K562 (cell line): ENCODE data around the gene ARID3B. TPM values are rescaled to one million over a fixed set of nuclear protein-coding genes. Genes with fewer than 3 reads are reported as not detected.

Source experiments
- ATF7 ChIP-seq: fragments of 450-650 bp; IDR thresholded peaks from 2 replicates; pipeline ENCODE4 v1.7.1; 2014; ENCODE audit warnings: mild to moderate bottlenecking, moderate library complexity
- BRD4 ChIP-seq: fragments of 200-600 bp; sonication (generic); IDR thresholded peaks from 2 replicates; pipeline ENCODE4 v1.6.1; 2017; ENCODE audit warnings: inconsistent platforms
- DDX20 ChIP-seq: fragments of 450-650 bp; IDR thresholded peaks from 2 replicates; pipeline ENCODE4 v1.6.1; 2016; ENCODE audit warnings: missing genetic modification characterization, low read depth, mild to moderate bottlenecking, missing compliant biosample characterization, moderate library complexity
- FOSL1 ChIP-seq: fragments of 200-800 bp; sonication (Bioruptor generic); conservative IDR thresholded peaks from 2 replicates; pipeline ENCODE4 v1.6.1; 2016; ENCODE audit warnings: missing genetic modification characterization, missing compliant biosample characterization
- HDAC2 ChIP-seq: fragments of 450-650 bp; IDR thresholded peaks from 2 replicates; pipeline ENCODE4 v1.6.1; 2016; ENCODE audit warnings: mild to moderate bottlenecking
- HMGN3 ChIP-seq: IDR thresholded peaks from 2 replicates; pipeline ENCODE4 v1.6.1; 2011; ENCODE audit warnings: borderline replicate concordance, low read depth, mild to moderate bottlenecking, mixed read lengths, low read length; ENCODE audit not compliant: insufficient read length; ENCODE audit errors: extremely low read depth
- IRF2 ChIP-seq: sonication (generic); formaldehyde crosslinking; IDR thresholded peaks from 2 replicates; pipeline ENCODE4 v1.8.1; 2022; ENCODE audit warnings: mild to moderate bottlenecking, missing genetic modification reagents
- L3MBTL2 ChIP-seq: fragments of 450-650 bp; IDR thresholded peaks from 2 replicates; pipeline ENCODE4 v1.6.1; 2016; ENCODE audit warnings: mild to moderate bottlenecking, moderate library complexity
- MECOM ChIP-seq: fragments of 250-450 bp; sonication (Bioruptor Pico); IDR thresholded peaks from 2 replicates; pipeline ENCODE4 v1.8.0; 2022; ENCODE audit warnings: inconsistent platforms
- NELFE ChIP-seq: IDR thresholded peaks from 2 replicates; pipeline ENCODE4 v1.6.1; 2011; ENCODE audit warnings: mild to moderate bottlenecking; ENCODE audit not compliant: insufficient read depth, insufficient read length
- NFYB ChIP-seq: IDR thresholded peaks from 2 replicates; pipeline ENCODE4 v1.6.1; 2011; ENCODE audit warnings: mild to moderate bottlenecking, moderate library complexity; ENCODE audit not compliant: insufficient read length; ENCODE audit errors: extremely low read depth
- PHF8 ChIP-seq: fragments of 200-600 bp; sonication (generic); IDR thresholded peaks from 2 replicates; pipeline ENCODE4 v1.6.1; 2012; ENCODE audit warnings: mixed run types, mild to moderate bottlenecking, inconsistent platforms, low read length, moderate library complexity, borderline replicate concordance
- RUNX1 ChIP-seq: sonication (generic); IDR thresholded peaks from 2 replicates; pipeline ENCODE4 v1.6.1; 2016; ENCODE audit warnings: antibody characterized with exemption, low read depth
- polyA plus RNA-seq, 8 experiments: library from polyadenylated mRNA; depleted of rRNA in 4 of 8; stranded (reverse) in 5 of 8; unstranded in 3 of 8; fragments of >200 nt; fragmentation: Nextera tagmentation in 2 of 8; fragmentation: Illumina TruSeq in 1 of 8; extraction: Ambion mirVana in 2 of 8; extraction: Trizol in 1 of 8; gene quantifications; 2 replicates each; pipeline versions ENCODE4 v1.2.1 to v1.2.3, GENCODE V29; 2011 to 2014; ENCODE audit warnings: inconsistent platforms in 1 of 8, missing spikeins in 1 of 8
- total RNA-seq, 7 experiments: library from RNA; depleted of rRNA in 6 of 7; stranded (reverse); fragments of >200 nt in 6 of 7; fragmentation: Illumina TruSeq in 2 of 7; extraction: Trizol in 2 of 7; gene quantifications; 2 replicates each; pipeline versions ENCODE4 v1.2.1 to v1.2.3, GENCODE V29; 2011 to 2021; ENCODE audit warnings: low replicate concordance in 1 of 7
- TF ChIP-seq, protein P1 (sequence below): fragments of 450-650 bp; conservative IDR thresholded peaks from 2 replicates; pipeline ENCODE4 v1.6.1; 2016; ENCODE audit warnings: missing genetic modification characterization, low read depth, mild to moderate bottlenecking, control low read depth, missing compliant biosample characterization
- TF ChIP-seq, protein P2 (sequence below): sonication (generic); formaldehyde crosslinking; IDR thresholded peaks from 2 replicates; pipeline ENCODE4 v1.8.1; 2023; ENCODE audit warnings: mild to moderate bottlenecking, missing genetic modification reagents
- TF ChIP-seq, protein P3 (sequence below), 2 experiments: fragments of 450-650 bp in 1 of 2; sonication (generic) in 1 of 2; formaldehyde crosslinking; conservative IDR thresholded peaks; 2 replicates each; pipeline versions ENCODE4 v1.4.0 to v1.8.1; 2020 to 2022; ENCODE audit warnings: mild to moderate bottlenecking in 1 of 2, missing genetic modification reagents in 1 of 2
- TF ChIP-seq, protein P4 (sequence below): fragments of 200-800 bp; sonication (Bioruptor generic); IDR thresholded peaks from 2 replicates; pipeline ENCODE4 v1.6.1; 2017; ENCODE audit warnings: missing genetic modification characterization, missing compliant biosample characterization

The ARID3B gene
- total and polyA plus RNA-seq, 9 of the 15 experiments (the other 6 are each of a cell fraction or from before 2014, with no cell fraction given), result 0.32 to 15.1 (median 7.1) TPM

DNA sequence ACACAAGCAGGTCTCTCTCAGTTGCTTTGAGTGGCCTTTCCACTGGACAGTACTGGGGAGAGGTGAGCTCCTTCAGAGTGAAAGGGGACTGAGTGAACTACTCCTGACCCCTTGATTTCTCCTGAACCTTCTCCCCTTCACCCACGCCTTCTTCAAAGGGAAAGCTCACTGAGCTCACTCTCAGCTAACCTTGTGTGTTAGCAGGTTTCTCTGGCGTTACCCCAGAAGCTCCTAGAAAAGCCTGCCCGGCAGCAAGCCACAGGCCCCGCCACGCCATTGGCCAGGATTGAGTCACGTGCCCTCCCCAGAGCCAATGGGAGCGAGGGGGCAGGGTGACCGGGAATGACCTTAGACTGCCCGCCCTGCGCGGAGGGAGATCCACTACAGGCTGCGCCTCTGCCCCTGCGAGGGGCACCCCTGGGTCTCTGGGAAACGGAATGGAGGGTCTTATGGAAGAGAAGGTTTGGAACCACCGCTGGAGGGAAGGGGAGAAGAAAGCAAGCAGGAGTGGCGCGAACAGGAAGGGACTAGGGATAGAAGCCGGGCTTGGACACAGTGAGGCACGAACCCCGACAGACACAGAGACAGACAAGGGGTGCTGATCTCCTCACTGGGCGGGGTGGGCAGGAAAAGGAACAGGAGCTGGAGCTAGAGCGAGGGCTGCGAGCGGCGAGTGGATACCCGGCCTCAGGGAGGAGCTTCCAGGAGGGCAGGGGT is 57.3 kb downstream of the ARID3B start (continued):
- TF ChIP-seq MECOM (CRISPR knock-in tag) (no peak), PHF8 (peak; percentile 86; the same call in 1 of the 2 replicates), DDX20 (tag) (no peak), IRF2 (CRISPR knock-in tag) (no peak), BRD4 (no peak), L3MBTL2 (peak; percentile 86), FOSL1 (0 out of 2 replicates have a peak, but pooled peaks have one; percentile 22), RUNX1 (no peak), HMGN3 (no peak), NELFE (no peak), HDAC2 (peak; percentile 75), ATF7 (peak; percentile 64), NFYB (peak; percentile 97)
- TF ChIP-seq, protein P1, sequence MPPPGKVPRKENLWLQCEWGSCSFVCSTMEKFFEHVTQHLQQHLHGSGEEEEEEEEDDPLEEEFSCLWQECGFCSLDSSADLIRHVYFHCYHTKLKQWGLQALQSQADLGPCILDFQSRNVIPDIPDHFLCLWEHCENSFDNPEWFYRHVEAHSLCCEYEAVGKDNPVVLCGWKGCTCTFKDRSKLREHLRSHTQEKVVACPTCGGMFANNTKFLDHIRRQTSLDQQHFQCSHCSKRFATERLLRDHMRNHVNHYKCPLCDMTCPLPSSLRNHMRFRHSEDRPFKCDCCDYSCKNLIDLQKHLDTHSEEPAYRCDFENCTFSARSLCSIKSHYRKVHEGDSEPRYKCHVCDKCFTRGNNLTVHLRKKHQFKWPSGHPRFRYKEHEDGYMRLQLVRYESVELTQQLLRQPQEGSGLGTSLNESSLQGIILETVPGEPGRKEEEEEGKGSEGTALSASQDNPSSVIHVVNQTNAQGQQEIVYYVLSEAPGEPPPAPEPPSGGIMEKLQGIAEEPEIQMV (tag), result no peak
- TF ChIP-seq, protein P2, sequence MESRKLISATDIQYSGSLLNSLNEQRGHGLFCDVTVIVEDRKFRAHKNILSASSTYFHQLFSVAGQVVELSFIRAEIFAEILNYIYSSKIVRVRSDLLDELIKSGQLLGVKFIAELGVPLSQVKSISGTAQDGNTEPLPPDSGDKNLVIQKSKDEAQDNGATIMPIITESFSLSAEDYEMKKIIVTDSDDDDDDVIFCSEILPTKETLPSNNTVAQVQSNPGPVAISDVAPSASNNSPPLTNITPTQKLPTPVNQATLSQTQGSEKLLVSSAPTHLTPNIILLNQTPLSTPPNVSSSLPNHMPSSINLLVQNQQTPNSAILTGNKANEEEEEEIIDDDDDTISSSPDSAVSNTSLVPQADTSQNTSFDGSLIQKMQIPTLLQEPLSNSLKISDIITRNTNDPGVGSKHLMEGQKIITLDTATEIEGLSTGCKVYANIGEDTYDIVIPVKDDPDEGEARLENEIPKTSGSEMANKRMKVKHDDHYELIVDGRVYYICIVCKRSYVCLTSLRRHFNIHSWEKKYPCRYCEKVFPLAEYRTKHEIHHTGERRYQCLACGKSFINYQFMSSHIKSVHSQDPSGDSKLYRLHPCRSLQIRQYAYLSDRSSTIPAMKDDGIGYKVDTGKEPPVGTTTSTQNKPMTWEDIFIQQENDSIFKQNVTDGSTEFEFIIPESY (CRISPR knock-in tag), result no peak
- TF ChIP-seq, protein P3, sequence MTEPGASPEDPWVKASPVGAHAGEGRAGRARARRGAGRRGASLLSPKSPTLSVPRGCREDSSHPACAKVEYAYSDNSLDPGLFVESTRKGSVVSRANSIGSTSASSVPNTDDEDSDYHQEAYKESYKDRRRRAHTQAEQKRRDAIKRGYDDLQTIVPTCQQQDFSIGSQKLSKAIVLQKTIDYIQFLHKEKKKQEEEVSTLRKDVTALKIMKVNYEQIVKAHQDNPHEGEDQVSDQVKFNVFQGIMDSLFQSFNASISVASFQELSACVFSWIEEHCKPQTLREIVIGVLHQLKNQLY (CRISPR knock-in tag; conservative IDR thresholded peaks at IDR 0.05), result no peak
- TF ChIP-seq, protein P4, sequence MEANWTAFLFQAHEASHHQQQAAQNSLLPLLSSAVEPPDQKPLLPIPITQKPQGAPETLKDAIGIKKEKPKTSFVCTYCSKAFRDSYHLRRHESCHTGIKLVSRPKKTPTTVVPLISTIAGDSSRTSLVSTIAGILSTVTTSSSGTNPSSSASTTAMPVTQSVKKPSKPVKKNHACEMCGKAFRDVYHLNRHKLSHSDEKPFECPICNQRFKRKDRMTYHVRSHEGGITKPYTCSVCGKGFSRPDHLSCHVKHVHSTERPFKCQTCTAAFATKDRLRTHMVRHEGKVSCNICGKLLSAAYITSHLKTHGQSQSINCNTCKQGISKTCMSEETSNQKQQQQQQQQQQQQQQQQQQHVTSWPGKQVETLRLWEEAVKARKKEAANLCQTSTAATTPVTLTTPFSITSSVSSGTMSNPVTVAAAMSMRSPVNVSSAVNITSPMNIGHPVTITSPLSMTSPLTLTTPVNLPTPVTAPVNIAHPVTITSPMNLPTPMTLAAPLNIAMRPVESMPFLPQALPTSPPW (CRISPR knock-in tag), result peak; percentile 62; the same call in 1 of the 2 replicates
